HG03575 (cell line): ENCODE data around the gene AIDA.
"Not testable (repeated sequence)": the region's sequence is repeated elsewhere in the genome, so short reads cannot be mapped to it uniquely, and the experiment has no call there.

Experiments
- ATAC-seq: cut with Tn5 transposase; IDR thresholded peaks from one replicate; pipeline ENCODE4 v1.9.1; 2021; ENCODE audit not compliant: unreplicated experiment, insufficient number of reproducible peaks, low FRiP score; ENCODE audit errors: extremely low read depth

Gene AIDA

GRCh38 chr1:222716393-222716792, 4.1 kb upstream of the AIDA start:
- no peak for ATAC-seq

DNA sequence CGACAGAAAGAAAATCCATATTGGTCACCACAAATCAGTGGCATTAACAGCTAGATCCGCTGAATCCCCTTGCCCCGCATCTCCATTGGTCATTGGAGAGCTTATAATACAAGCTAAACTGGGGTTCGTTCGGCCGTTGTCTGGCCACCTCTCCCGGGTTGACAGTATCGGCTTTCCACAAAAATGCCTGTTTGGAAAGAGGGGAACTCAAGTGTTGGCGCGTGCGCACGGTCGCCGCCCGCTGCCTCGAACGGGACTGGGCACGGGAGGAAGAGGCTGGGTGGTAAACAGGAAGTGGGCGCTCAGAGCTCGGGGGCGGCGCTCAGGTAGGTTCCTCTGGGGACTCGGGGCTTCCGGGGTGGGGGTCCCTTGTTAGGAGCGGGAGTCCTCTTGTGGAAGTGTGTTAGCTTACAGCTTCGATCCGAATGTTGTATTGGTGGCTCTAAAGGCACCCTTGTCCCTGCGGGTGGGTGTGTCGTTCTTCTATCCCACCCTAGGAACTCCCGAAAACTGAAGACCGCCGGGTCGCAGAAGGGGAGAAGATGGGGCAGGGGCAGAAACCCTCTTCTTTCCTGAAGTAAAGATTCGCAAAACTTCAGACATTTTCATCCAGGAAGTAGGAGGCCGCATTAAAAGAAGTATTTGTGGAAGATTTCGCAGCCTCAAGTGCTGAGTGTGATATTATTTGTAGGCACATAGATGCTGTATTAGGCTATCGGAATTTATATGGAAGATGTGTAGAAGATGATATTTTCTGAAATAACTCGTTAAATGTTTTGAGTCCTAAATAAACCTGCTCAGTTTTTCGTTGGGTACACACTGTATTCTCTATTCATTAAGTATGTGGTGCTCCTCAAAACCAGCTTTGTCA, 1.0 kb upstream of the AIDA start:
- peak; percentile 50 for ATAC-seq

DNA sequence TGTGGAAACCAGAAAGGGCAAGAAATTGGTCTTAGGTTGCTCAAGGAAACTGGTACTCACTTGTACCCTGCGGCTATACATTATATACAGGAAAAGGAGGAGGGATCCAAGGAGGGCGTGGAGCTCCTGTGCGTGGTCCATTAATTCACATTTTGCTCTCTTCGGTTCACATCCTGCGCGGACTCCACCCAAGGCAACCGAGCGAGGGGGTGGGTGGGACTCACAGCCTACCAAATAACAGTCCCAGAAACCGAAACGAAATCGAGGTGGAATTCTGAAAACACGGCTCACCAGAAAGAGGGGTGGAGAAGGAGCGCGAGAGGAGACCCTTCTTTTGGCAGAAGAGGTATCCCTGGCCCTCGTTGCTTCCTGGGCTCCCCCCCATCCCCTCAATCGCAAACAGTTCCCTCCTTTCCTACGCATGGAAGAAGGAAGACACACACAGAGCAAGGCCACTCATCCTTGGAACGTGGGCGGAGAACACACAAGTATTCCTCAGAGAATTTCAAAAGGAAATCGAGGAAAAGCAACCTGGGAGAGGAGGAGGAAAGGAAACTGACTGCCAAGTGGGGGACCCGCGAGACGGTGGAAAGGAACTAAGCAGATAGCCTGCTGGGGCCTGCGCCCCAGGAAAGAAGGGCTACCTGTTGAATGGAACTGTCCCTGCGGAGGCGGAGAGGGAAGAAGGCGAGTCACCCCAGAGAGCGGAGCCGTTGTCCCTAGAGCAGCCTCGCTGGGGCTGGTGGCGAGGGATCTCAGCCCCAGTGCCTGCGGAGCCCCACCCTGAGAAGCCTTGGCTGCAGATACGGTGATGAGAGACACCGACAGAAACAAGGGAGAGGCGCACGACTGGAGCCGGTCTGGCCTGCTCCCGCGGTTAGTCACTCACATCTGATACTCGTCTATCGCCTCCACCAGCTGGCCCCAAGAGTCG, 705 bp downstream of the AIDA start:
- ATAC-seq = peak; percentile 21

- ATAC-seq = no peak
Observed at GRCh38 chr1:222709700-222710153, 2.6 kb downstream of the AIDA start.

- ATAC-seq = no peak
Observed at GRCh38 chr1:222706815-222707214, 5.5 kb downstream of the AIDA start.

DNA sequence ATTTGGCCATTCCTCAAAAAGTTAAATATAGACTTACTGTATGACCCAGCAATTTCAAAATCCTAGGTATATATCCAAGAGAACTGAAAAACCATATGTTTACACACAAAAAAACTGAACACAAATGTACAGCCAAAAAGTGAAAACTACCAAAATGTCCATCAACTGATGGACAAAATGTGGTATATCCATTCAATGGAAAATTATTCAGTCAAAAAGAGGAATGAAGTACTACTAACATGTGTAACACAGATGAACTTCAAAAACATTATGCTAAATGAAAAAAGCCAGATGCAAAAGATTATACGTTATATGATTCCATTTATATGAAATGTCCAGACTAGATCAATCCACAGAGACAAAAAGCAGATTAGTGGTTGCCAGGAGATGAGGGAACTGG, 8.0 kb downstream of the AIDA start:
- no peak for ATAC-seq

- no peak for ATAC-seq
Observed at GRCh38 chr1:222702210-222702609, 10.1 kb downstream of the AIDA start.

GRCh38 chr1:222697826-222698225, 14.5 kb downstream of the AIDA start:
- ATAC-seq = no peak

GRCh38 chr1:222697203-222697602, 15.1 kb downstream of the AIDA start:
- ATAC-seq = no peak

DNA sequence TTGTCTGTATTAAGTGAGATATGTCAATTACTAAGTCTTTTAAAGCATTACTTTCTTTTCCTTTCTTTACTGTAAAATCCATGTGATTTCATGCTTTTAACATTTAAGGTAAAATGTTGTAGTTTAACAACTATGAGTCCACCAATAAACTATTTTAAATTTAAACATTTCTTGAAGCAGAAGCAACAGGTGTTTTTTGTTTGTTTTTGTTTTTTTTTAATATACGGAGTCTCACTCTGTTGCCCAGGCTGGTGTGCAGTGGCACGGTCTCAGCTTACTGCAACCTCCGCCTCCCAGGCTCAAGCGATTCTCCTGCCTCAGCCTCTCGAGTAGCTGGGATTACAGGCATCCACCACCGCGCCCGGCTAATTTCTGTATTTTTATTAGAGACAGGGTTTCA, 15.6 kb downstream of the AIDA start:
- no peak for ATAC-seq

- no peak for ATAC-seq
Observed at GRCh38 chr1:222694927-222695326, 17.4 kb downstream of the AIDA start.

GRCh38 chr1:222691016-222691415, 21.3 kb downstream of the AIDA start:
- no peak for ATAC-seq

DNA sequence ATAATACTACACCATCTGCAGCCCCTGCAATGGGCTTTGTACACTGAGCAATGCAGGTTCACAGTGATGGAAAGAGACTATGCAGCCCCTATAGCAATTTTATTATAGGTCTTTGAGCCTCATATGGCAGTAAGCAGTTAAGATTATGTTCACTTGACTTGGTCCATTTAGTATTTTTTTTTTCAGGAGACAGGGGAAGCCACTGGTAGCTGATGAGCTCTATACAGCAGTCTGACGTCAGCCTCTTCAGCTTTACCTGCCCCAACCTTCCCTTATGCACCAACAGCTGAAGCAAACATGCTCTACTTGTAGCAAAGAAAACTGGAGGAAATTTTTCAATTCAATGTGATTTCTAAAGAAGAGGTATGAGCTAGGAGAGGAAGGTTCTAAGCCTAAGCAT, 32.2 kb downstream of the AIDA start:
- ATAC-seq = no peak

DNA sequence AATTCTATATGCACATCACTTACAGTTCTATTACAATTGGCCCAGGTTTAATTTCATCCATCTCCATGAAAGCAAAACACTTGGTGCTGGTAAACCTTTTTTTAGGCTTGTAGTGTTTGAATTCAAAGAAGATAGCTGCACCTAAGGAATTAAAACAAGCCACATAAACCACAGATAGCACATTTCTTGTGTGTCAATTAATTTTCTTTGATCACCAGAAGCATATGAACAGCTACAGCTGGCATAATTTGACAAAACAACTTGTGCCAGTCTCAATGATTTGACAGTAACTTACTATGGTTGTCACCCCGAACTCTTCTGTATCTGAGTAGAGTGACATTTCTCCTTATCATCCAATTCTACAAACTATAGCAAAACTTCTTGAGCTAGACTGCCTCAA, 42.2 kb downstream of the AIDA start:
- no peak for ATAC-seq

GRCh38 chr1:222669107-222669506, 43.2 kb downstream of the AIDA start:
- ATAC-seq = not testable (repeated sequence)

DNA sequence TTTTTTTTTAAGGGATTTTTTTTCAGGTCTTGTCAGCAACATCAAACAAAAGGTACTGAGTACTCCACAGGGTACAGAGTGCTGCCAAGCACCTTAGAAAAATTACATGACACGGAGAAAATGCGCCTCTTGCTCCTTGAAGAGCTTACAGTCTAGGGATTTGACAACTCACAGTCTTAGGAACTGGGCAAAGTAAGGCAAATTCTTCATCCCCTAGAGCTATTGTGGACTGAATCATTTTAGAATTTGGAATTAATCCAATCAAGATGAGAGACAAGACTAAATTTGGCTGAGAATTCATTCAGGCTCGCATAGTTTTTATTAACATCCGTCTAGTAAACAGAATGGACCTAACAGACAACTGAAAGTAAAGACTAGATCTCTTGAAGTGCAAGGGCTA, 44.1 kb downstream of the AIDA start:
- ATAC-seq = not testable (repeated sequence)

DNA sequence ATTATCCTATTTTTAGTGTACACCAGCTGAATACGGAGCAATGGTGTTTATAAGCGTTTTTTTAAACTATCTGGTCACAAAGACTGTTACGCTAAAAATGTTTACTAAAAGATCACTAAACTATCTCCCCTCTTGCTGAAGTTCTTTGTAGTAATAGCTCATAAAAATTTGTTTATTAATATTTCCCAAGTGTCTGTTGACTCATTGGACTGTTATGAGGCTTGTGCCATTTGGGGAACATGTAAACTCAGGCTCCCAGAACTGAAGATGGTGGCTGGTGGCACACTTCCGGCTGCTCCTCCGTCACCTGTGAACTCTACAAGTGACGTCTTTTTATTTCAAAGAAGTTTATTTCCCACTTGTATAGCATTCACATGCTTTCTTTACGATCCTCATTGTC, 46.3 kb downstream of the AIDA start:
- ATAC-seq = no peak

DNA sequence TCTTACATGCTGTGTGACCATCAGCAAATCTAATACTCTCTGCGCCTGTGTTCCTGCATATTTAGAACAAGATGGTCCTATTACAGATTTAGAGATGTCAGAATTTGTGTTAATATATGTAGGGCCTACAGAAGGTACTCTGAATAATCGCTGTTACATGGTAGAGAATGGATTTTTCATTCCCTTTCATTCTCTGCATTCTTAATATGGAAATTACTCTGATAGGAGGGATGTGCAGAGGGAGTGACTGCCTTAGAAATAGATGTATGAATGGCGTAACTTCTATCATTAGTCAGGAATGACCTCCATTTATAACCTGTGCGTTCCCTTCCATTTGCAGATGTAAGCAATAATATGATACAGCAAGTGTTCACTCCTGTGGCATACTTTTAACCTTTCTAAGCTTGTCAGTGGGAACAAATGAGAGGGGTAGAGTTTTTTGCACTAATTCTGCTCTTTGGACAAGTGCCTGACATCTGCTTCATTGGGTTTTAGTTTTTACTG, 48.8 kb downstream of the AIDA start:
- ATAC-seq = no peak

GRCh38 chr1:222657899-222658298, 54.4 kb downstream of the AIDA start:
- ATAC-seq = no peak
